Smooth muscle cell (in vitro differentiated cells): ENCODE results near the gene CGB8. TPM values are rescaled to one million over a fixed set of nuclear protein-coding genes. Genes with fewer than 3 reads are reported as not detected.

Experiments used
- DNase-seq: peaks from one replicate; lab custom pipeline; 2025; ENCODE audit not compliant: unreplicated experiment; lab: John Stamatoyannopoulos, UW
- H2AFZ ChIP-seq: fragments of 200-600 bp; sonication (generic); 2 replicates; pipeline ENCODE4 v1.6.0; 2016; ENCODE audit warnings: antibody characterized with exemption, low read depth, mild to moderate bottlenecking
- H3F3A ChIP-seq: fragments of 200-600 bp; sonication (generic); 2 replicates; pipeline ENCODE4 v1.6.0; 2017; ENCODE audit warnings: antibody characterized with exemption, low read depth
- H3K27ac ChIP-seq: fragments of 200-600 bp; sonication (generic); 2 replicates; pipeline ENCODE4 v1.5.1; 2016; ENCODE audit warnings: low read depth, mild to moderate bottlenecking
- H3K27me3 ChIP-seq: fragments of 200-600 bp; sonication (generic); 2 replicates; pipeline ENCODE4 v1.6.1; 2016; ENCODE audit warnings: low read depth, mild to moderate bottlenecking
- H3K36me3 ChIP-seq: fragments of 200-600 bp; sonication (generic); 2 replicates; pipeline ENCODE4 v1.5.1; 2016; ENCODE audit warnings: low read depth
- H3K4me1 ChIP-seq: fragments of 200-600 bp; sonication (generic); 2 replicates; pipeline ENCODE4 v1.5.1; 2016; ENCODE audit warnings: low read depth
- H3K4me2 ChIP-seq: fragments of 200-600 bp; sonication (generic); 2 replicates; pipeline ENCODE4 v1.6.0; 2016; ENCODE audit warnings: mild to moderate bottlenecking
- H3K4me3 ChIP-seq: fragments of 200-600 bp; sonication (generic); 2 replicates; pipeline ENCODE4 v1.5.1; 2016; ENCODE audit warnings: mild to moderate bottlenecking
- H3K79me2 ChIP-seq: fragments of 200-600 bp; sonication (generic); 2 replicates; pipeline ENCODE4 v1.6.0; 2016; ENCODE audit warnings: low read depth, mild to moderate bottlenecking
- H3K9ac ChIP-seq: fragments of 200-600 bp; sonication (generic); 2 replicates; pipeline ENCODE4 v1.6.0; 2016; ENCODE audit warnings: low read depth
- H3K9me3 ChIP-seq: fragments of 200-600 bp; sonication (generic); replicated peaks from 2 replicates; pipeline ENCODE4 v1.5.1; 2016; ENCODE audit warnings: low read depth
- H4K20me1 ChIP-seq: fragments of 200-600 bp; sonication (generic); 2 replicates; pipeline ENCODE4 v1.6.0; 2016; ENCODE audit warnings: low read depth
- CTCF ChIP-seq: fragments of 200-600 bp; sonication (generic); IDR thresholded peaks from 2 replicates; pipeline ENCODE4 v1.5.1; 2017; ENCODE audit warnings: borderline replicate concordance, mild to moderate bottlenecking, antibody characterized with exemption; ENCODE audit not compliant: insufficient read depth, poor library complexity, severe bottlenecking
- WGBS: methylation state at CpG from one replicate; pipeline ENCODE4 v1.1.7; 2016; ENCODE audit warnings: low lambda C conversion rate; 5-methylcytosine and 5-hydroxymethylcytosine counted together
- polyA plus RNA-seq: library from polyadenylated mRNA; unstranded; fragments of >200 nt; fragmentation: Nextera tagmentation; extraction: Ambion mirVana; gene quantifications from 2 replicates; pipeline ENCODE4 v1.2.1, GENCODE V29; 2016
- total RNA-seq: library from RNA; depleted of rRNA; stranded (reverse); fragments of >200 nt; gene quantifications from 2 replicates; pipeline ENCODE4 v1.2.3, GENCODE V29; 2014

CGB8 gene
- total and polyA plus RNA-seq, 2 experiments from 2014 or later = 1.0 TPM; not detected in 1

DNA sequence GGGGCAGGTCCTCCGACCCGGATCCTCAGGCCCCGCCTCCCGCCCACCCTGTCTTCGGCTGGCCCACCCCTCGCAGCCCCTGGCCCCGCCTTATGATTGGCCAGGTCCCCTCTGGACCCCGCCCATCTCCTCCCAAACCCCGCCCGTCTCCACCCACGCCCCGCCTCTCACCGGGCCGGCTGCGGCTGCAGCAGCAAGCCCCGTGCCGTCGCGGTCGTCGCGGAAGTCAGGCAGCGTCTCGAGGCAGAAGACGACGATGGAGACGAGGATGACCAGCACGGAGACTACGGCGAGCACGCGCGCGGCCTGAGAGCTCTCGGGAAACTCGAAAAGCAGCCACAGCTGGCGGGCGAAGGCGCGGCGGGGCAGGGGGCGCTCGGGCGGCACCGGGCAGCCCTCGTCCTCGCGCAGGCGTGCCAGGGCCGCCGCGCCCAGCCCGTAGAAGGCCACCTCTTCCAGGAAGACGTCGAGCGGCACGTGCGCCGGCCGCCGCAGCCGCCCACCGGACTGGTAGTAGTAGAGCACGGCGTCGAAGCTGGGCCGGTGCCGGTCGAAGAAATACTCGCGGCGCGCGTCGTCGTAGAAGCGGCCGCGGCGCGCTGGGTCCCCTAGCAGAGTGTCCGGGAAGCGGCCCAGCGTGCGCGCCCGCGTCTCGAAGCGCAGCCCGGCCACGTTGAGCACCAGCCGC is 23.1 kb upstream of the CGB8 start:
- Histone ChIP-seq H3K4me3 (no peak overlapping the region), H3K4me2 (peak overlapping the region; percentile 74)

GRCh38 chr19:49070416-49070815 is 21.5 kb upstream of the CGB8 start:
- Histone ChIP-seq H3K4me3 (no peak overlapping the region), H4K20me1 (no peaks in the 10 kb centered on the region), H3K4me2 (no peak overlapping the region), H3K36me3 (no peaks in the 10 kb centered on the region), H3K9me3 (no peaks in the 10 kb centered on the region), H3K27me3 (peaks cover 29% of the 10 kb centered on the region), H3K79me2 (no peaks in the 10 kb centered on the region), H3K4me1 (peaks cover 4% of the 10 kb centered on the region), H3F3A (no peaks in the 10 kb centered on the region), H2AFZ (no peak overlapping the region), H3K27ac (no peak overlapping the region), H3K9ac (no peak overlapping the region)
- WGBS = 96% methylated on average over 21 of the region's 21 CpGs
- no peak for DNase-seq
- TF ChIP-seq CTCF = no peak

More for the DNA sequence above, 23.1 kb upstream of the CGB8 start:
- H4K20me1 ChIP-seq = no peaks in the 10 kb centered on the region
- no peaks in the 10 kb centered on the region for H3K79me2 ChIP-seq
- H3K27ac ChIP-seq = no peak overlapping the region
- no peak overlapping the region for H2AFZ ChIP-seq
- no peaks in the 10 kb centered on the region for H3F3A ChIP-seq
- H3K27me3 ChIP-seq = peaks cover 29% of the 10 kb centered on the region
- no peak for TF ChIP-seq CTCF
- H3K9ac ChIP-seq = no peak overlapping the region
- no peak for DNase-seq
- 14% methylated on average over 77 of the region's 93 CpGs for WGBS
- no peaks in the 10 kb centered on the region for H3K9me3 ChIP-seq
- no peaks in the 10 kb centered on the region for H3K4me1 ChIP-seq
- H3K36me3 ChIP-seq = no peaks in the 10 kb centered on the region

DNA sequence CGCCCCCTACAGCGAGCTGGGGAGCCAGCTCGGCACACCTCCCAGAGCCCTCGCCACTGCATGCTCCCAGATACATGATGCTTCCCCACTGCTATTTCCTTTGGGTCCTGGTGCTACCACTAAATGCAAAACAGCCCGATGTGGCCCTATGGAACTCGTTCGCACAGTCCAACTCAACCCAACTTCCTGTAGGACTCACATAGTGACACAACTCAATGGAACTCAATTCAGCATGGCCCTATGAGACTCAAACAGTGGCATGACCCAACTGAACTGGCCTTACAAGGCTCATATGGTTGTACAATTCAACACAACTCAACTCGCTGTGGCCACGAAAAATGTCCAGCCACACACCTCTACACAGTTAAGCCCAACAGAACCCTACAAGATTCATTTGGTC is 20.1 kb upstream of the CGB8 start:
- no peaks in the 10 kb centered on the region for H3K9me3 ChIP-seq
- H3F3A ChIP-seq = no peaks in the 10 kb centered on the region
- H3K9ac ChIP-seq = no peak overlapping the region
- H3K36me3 ChIP-seq = no peaks in the 10 kb centered on the region
- peaks cover 29% of the 10 kb centered on the region for H3K27me3 ChIP-seq
- H4K20me1 ChIP-seq = no peaks in the 10 kb centered on the region
- DNase-seq = no peak
- WGBS = 96% methylated on average over 9 of the region's 9 CpGs
- no peak overlapping the region for H3K27ac ChIP-seq
- H3K4me2 ChIP-seq = no peak overlapping the region
- no peak overlapping the region for H3K4me3 ChIP-seq
- H3K4me1 ChIP-seq = peaks cover 16% of the 10 kb centered on the region
- TF ChIP-seq CTCF = no peak
- no peak overlapping the region for H2AFZ ChIP-seq
- no peaks in the 10 kb centered on the region for H3K79me2 ChIP-seq

- no peaks in the 10 kb centered on the region for H3F3A ChIP-seq
- no peaks in the 10 kb centered on the region for H3K36me3 ChIP-seq
- TF ChIP-seq CTCF = no peak
- H3K9ac ChIP-seq = no peak overlapping the region
- H3K4me1 ChIP-seq = peaks cover 16% of the 10 kb centered on the region
- 62% methylated on average over 3 of the region's 3 CpGs for WGBS
- no peak overlapping the region for H3K27ac ChIP-seq
- no peak overlapping the region for H3K4me2 ChIP-seq
- no peak overlapping the region for H3K4me3 ChIP-seq
- no peak for DNase-seq
- H4K20me1 ChIP-seq = no peaks in the 10 kb centered on the region
- peaks cover 15% of the 10 kb centered on the region for H3K27me3 ChIP-seq
- H3K79me2 ChIP-seq = no peaks in the 10 kb centered on the region
- no peak overlapping the region for H2AFZ ChIP-seq
- H3K9me3 ChIP-seq = no peaks in the 10 kb centered on the region
Observed at GRCh38 chr19:49067554-49067953, 18.6 kb upstream of the CGB8 start.
